ENCODE data around the gene FAM81B. TPM values are rescaled to one million over a fixed set of nuclear protein-coding genes. Genes with fewer than 3 reads are reported as not detected.

FAM81B gene
- total and polyA plus RNA-seq, 4 donors = not detected

- DNase-seq (no peak), ATAC-seq (ENCODE audit: low FRiP score) (no peak)
- H3K27ac ChIP-seq (ENCODE audit: low read depth in 1 of 2, low read length in 2 of 2) = no peak overlapping the region
- H3K4me3 ChIP-seq (ENCODE audit: low read length in 2 of 2) = no peak overlapping the region
- no peaks in the 10 kb centered on the region for H3K4me1 ChIP-seq (ENCODE audit: control insufficient read depth in 1 of 2, insufficient read depth in 2 of 2, low read length in 2 of 2)
- H3K9me3 ChIP-seq (ENCODE audit: control insufficient read depth, low read length) = no peaks in the 10 kb centered on the region
- no peaks in the 10 kb centered on the region for H3K27me3 ChIP-seq (ENCODE audit: control insufficient read depth in 1 of 2, insufficient read depth in 2 of 2, low read length in 1 of 2)
- intact Hi-C loops (cut with DNase I) = no loop called here
- WGBS, 2 donors = 92 to 93% methylated on average over 2 of the region's 2 CpGs
- H3K36me3 ChIP-seq (ENCODE audit: control insufficient read depth in 1 of 2, insufficient read depth in 2 of 2, low read length in 1 of 2) = peaks cover 5 to 6% of the 10 kb centered on the region in 2 donors
Measured at GRCh38 chr5:95460665-95461064, 69.5 kb downstream of the FAM81B start.

- Histone ChIP-seq H3K27ac (ENCODE audit: low read depth in 1 of 2, low read length in 2 of 2) (no peak overlapping the region), H3K9me3 (ENCODE audit: control insufficient read depth, low read length) (no peaks in the 10 kb centered on the region), H3K36me3 (ENCODE audit: control insufficient read depth in 1 of 2, insufficient read depth in 2 of 2, low read length in 1 of 2) (peaks cover 0 to 3% of the 10 kb centered on the region in 2 donors), H3K27me3 (ENCODE audit: control insufficient read depth in 1 of 2, insufficient read depth in 2 of 2, low read length in 1 of 2) (no peaks in the 10 kb centered on the region), H3K4me1 (ENCODE audit: control insufficient read depth in 1 of 2, insufficient read depth in 2 of 2, low read length in 2 of 2) (no peaks in the 10 kb centered on the region), H3K4me3 (ENCODE audit: low read length in 2 of 2) (no peak overlapping the region)
- DNase-seq (no peak), ATAC-seq (ENCODE audit: low FRiP score) (no peak)
- 96 to 97% methylated on average over 1 of the region's 1 CpG for WGBS, 2 donors
- intact Hi-C loops (cut with DNase I) = no loop called here
Measured at GRCh38 chr5:95471487-95471886, 80.3 kb downstream of the FAM81B start.

- no peaks in the 10 kb centered on the region for H3K9me3 ChIP-seq (ENCODE audit: control insufficient read depth, low read length)
- intact Hi-C loops (cut with DNase I) = no loop called here
- no peak overlapping the region for H3K4me3 ChIP-seq (ENCODE audit: low read length in 2 of 2)
- H3K4me1 ChIP-seq (ENCODE audit: control insufficient read depth in 1 of 2, insufficient read depth in 2 of 2, low read length in 2 of 2) = no peaks in the 10 kb centered on the region
- no peak for DNase-seq
- H3K27ac ChIP-seq (ENCODE audit: low read depth in 1 of 2, low read length in 2 of 2) = no peak overlapping the region
- H3K27me3 ChIP-seq (ENCODE audit: control insufficient read depth in 1 of 2, insufficient read depth in 2 of 2, low read length in 1 of 2) = no peaks in the 10 kb centered on the region
- no peak for ATAC-seq (ENCODE audit: low FRiP score)
- H3K36me3 ChIP-seq (ENCODE audit: control insufficient read depth in 1 of 2, insufficient read depth in 2 of 2, low read length in 1 of 2) = peaks cover 0 to 3% of the 10 kb centered on the region in 2 donors
Measured at GRCh38 chr5:95471942-95472341, 80.8 kb downstream of the FAM81B start.

GRCh38 chr5:95484421-95484820 is 93.3 kb downstream of the FAM81B start:
- ATAC-seq (ENCODE audit: low FRiP score) (no peak), DNase-seq (no peak)
- no peak overlapping the region for H3K27ac ChIP-seq (ENCODE audit: low read depth in 1 of 2, low read length in 2 of 2)
- H3K4me3 ChIP-seq (ENCODE audit: low read length in 2 of 2) = no peak overlapping the region
- intact Hi-C loops (cut with DNase I) = no loop called here
- WGBS, 2 donors = 91 to 92% methylated on average over 7 of the region's 7 CpGs
- peaks cover 3% of the 10 kb centered on the region for H3K9me3 ChIP-seq (ENCODE audit: control insufficient read depth, low read length)
- no peaks in the 10 kb centered on the region for H3K27me3 ChIP-seq (ENCODE audit: control insufficient read depth in 1 of 2, insufficient read depth in 2 of 2, low read length in 1 of 2)
- no peaks in the 10 kb centered on the region for H3K4me1 ChIP-seq (ENCODE audit: control insufficient read depth in 1 of 2, insufficient read depth in 2 of 2, low read length in 2 of 2)
- H3K36me3 ChIP-seq (ENCODE audit: control insufficient read depth in 1 of 2, insufficient read depth in 2 of 2, low read length in 1 of 2) = peaks cover 3 to 9% of the 10 kb centered on the region in 2 donors

DNA sequence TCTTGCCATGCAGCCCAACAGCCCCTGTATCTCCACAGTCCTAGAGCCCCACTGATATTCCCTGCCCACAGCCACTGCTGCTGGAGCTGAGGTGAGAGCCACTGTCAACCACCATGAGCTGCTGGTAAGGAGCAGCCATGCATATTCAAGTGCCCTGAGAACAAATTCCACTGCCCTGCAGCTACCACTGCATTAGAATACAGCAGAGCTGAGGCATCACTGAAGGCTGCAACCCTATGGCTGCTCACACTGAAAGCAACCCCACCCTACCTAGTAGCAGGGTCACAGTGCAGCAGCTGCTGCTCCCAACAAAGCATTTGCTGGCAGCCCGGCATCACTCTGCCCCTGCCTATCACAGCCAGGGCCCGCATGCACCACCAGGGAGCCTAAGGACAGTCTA is 95.0 kb downstream of the FAM81B start:
- no peak overlapping the region for H3K4me3 ChIP-seq (ENCODE audit: low read length in 2 of 2)
- ATAC-seq (ENCODE audit: low FRiP score) (no peak), DNase-seq (no peak)
- 94 to 96% methylated on average over 2 of the region's 2 CpGs for WGBS, 2 donors
- peaks cover 3% of the 10 kb centered on the region for H3K9me3 ChIP-seq (ENCODE audit: control insufficient read depth, low read length)
- no peaks in the 10 kb centered on the region for H3K4me1 ChIP-seq (ENCODE audit: control insufficient read depth in 1 of 2, insufficient read depth in 2 of 2, low read length in 2 of 2)
- H3K27me3 ChIP-seq (ENCODE audit: control insufficient read depth in 1 of 2, insufficient read depth in 2 of 2, low read length in 1 of 2) = no peaks in the 10 kb centered on the region
- peaks cover 3 to 9% of the 10 kb centered on the region in 2 donors for H3K36me3 ChIP-seq (ENCODE audit: control insufficient read depth in 1 of 2, insufficient read depth in 2 of 2, low read length in 1 of 2)
- no peak overlapping the region for H3K27ac ChIP-seq (ENCODE audit: low read depth in 1 of 2, low read length in 2 of 2)
- intact Hi-C loops (cut with DNase I) = no loop called here

DNA sequence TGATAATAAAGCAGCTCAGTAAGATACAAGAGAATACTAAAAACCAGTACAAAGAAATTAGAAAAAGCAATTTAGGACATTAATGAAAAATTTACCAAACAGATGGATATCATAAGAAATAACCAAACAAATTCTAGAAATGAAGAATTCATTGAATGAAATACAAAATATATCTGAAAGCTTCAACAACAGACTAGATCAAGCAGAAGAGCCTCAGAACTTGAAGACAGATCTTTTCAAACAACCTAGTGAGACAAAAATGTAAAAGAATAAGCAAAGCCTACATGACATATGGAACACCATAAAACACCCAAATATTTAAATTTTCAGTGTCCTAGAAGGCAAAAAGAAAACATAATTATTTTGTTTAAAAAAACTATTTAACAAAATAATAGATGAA is 96.7 kb downstream of the FAM81B start:
- intact Hi-C loops (cut with DNase I) = no loop called here
- no peak for ATAC-seq (ENCODE audit: low FRiP score)

More for the DNA sequence above, 96.7 kb downstream of the FAM81B start:
- DNase-seq = no peak
- Histone ChIP-seq H3K4me1 (ENCODE audit: control insufficient read depth in 1 of 2, insufficient read depth in 2 of 2, low read length in 2 of 2) (no peaks in the 10 kb centered on the region), H3K27ac (ENCODE audit: low read depth in 1 of 2, low read length in 2 of 2) (no peak overlapping the region), H3K9me3 (ENCODE audit: control insufficient read depth, low read length) (peaks cover 3% of the 10 kb centered on the region), H3K27me3 (ENCODE audit: control insufficient read depth in 1 of 2, insufficient read depth in 2 of 2, low read length in 1 of 2) (no peaks in the 10 kb centered on the region), H3K36me3 (ENCODE audit: control insufficient read depth in 1 of 2, insufficient read depth in 2 of 2, low read length in 1 of 2) (peaks cover 3 to 6% of the 10 kb centered on the region in 2 donors), H3K4me3 (ENCODE audit: low read length in 2 of 2) (no peak overlapping the region)

Other genes with a start within 250 kb of the FAM81B start
- gene MCTP1, start 106.3 kb upstream of the FAM81B start, total RNA-seq = 100 to 1,000 TPM in 1 of 2 donors, 10 to 100 TPM in 1; 30.8 to 103 TPM
- 1 to 10 TPM in 1 of 2 donors, under 1 TPM in 1; 0.43 to 3.5 TPM for gene MCTP1, start 106.3 kb upstream of the FAM81B start, polyA plus RNA-seq
- 10 to 100 TPM; 80.6 to 98.4 TPM for gene SKIC3, start 163.6 kb downstream of the FAM81B start, total RNA-seq
- 10 to 100 TPM; 14.8 to 28.1 TPM for gene SKIC3, start 163.6 kb downstream of the FAM81B start, polyA plus RNA-seq
- gene ARSK, start 163.7 kb downstream of the FAM81B start, total RNA-seq = 1 to 10 TPM; 2.5 to 5.5 TPM
- gene ARSK, start 163.7 kb downstream of the FAM81B start, polyA plus RNA-seq = 1 to 10 TPM; 2.6 to 5.6 TPM
- under 1 TPM in 1 of 2 donors, not detected in 1; 0.23 TPM for gene GPR150, start 228.7 kb downstream of the FAM81B start, total RNA-seq
- not detected for gene GPR150, start 228.7 kb downstream of the FAM81B start, polyA plus RNA-seq

All from aorta (tissue), 5 donors.